ENCODE data around the gene ERCC8. TPM values are rescaled to one million over a fixed set of nuclear protein-coding genes. Genes with fewer than 3 reads are reported as not detected.

The ERCC8 gene
- total and polyA plus RNA-seq, 2 of the 8 experiments (the other 6 are each of a cell fraction or from before 2014, with no cell fraction given): 17.3 TPM

- no peak overlapping the region for H2BK20ac ChIP-seq (ENCODE audit: low read length)
Measured at GRCh38 chr5:60851626-60852025, 93.2 kb downstream of the ERCC8 start.

More at GRCh38 chr5:60851626-60852025, 93.2 kb downstream of the ERCC8 start:
- H3K27me3 ChIP-seq (replicated peaks in 1 of 4; ENCODE audit: control insufficient read depth in 3 of 4, extremely low read depth in 1 of 4, insufficient read depth in 3 of 4, low read length in 3 of 4): no peaks in the 10 kb centered on the region
- POLR2A ChIA-PET (ENCODE audit: partially characterized antibody): no interaction called here
- H3K4me1 ChIP-seq (replicated peaks in 1 of 4; ENCODE audit: control insufficient read depth in 3 of 4, insufficient read depth in 4 of 4, low read length in 3 of 4): peaks cover 0 to 5% (median 0%) of the 10 kb centered on the region in 4 experiments; a peak in 2 of 7 replicates
- no peak overlapping the region for H2AFZ ChIP-seq (ENCODE audit: low read length)
- H2BK12ac ChIP-seq (ENCODE audit: low read depth, low read length): no peak overlapping the region
- H4K8ac ChIP-seq (ENCODE audit: extremely low read depth, insufficient read depth, low read length): no peak overlapping the region
- H3K9me3 ChIP-seq (ENCODE audit: insufficient read depth in 2 of 2, low read depth in 1 of 2, low read length in 1 of 2): no peaks in the 10 kb centered on the region
- H4K91ac ChIP-seq (replicated peaks; ENCODE audit: insufficient read length, low read length): no peak overlapping the region
- H3K27ac ChIP-seq (ENCODE audit: low read depth, low read length): no peak overlapping the region
- H3K4ac ChIP-seq (replicated peaks; ENCODE audit: insufficient read length, low read depth, low read length): no peak overlapping the region
- TF ChIP-seq CTBP2 (IDR thresholded peaks at IDR 0.05; ENCODE audit: borderline replicate concordance, insufficient read depth, insufficient read length, low read length) (no peak), CEBPB (IDR thresholded peaks at IDR 0.05; ENCODE audit: low read depth, low read length) (no peak), KDM4A (IDR thresholded peaks at IDR 0.05; ENCODE audit: low read depth, low read length, severe bottlenecking) (no peak), NRF1 (IDR thresholded peaks at IDR 0.05; ENCODE audit: low read depth, low read length) (no peak), JUN (IDR thresholded peaks at IDR 0.05; ENCODE audit: low read depth, low read length) (no peak)
- H3K4me2 ChIP-seq (ENCODE audit: insufficient read depth in 1 of 2, low read depth in 2 of 2, low read length in 2 of 2): no peak overlapping the region
- no peak for DNase-seq (ENCODE audit: low read depth in 1 of 2, low spot score in 2 of 2)
- no peaks in the 10 kb centered on the region for H3K79me1 ChIP-seq (ENCODE audit: low read depth, low read length)
- CTCF ChIA-PET (ENCODE audit: partially characterized antibody): no interaction called here
- no peak overlapping the region for H2AK5ac ChIP-seq (ENCODE audit: low read depth, low read length)
- no peak overlapping the region for H3K23ac ChIP-seq (ENCODE audit: insufficient read length)
- no peak for FAIRE-seq
- H2BK120ac ChIP-seq (replicated peaks; ENCODE audit: low read depth, low read length): no peak overlapping the region
- no peak overlapping the region for H2BK15ac ChIP-seq (ENCODE audit: low read length)
- H3K36me3 ChIP-seq (ENCODE audit: control insufficient read depth in 2 of 4, insufficient read depth in 4 of 4, low read length in 3 of 4): no peaks in the 10 kb centered on the region
- no peak overlapping the region for H3K9ac ChIP-seq (replicated peaks in 1 of 4; ENCODE audit: extremely low read depth in 1 of 4, low read depth in 3 of 4, low read length in 3 of 4)
- H3K56ac ChIP-seq (replicated peaks; ENCODE audit: insufficient read length, low read depth, low read length): no peak overlapping the region
- no peak overlapping the region for H3K4me3 ChIP-seq (ENCODE audit: extremely low read depth in 1 of 4, insufficient read depth in 2 of 4, low read depth in 3 of 4, low read length in 4 of 4)
- no peaks in the 10 kb centered on the region for H3K79me2 ChIP-seq (ENCODE audit: control insufficient read depth in 1 of 2, insufficient read depth in 2 of 2, low read length in 2 of 2)
- no peak overlapping the region for H2BK5ac ChIP-seq (ENCODE audit: low read depth, low read length)
- H3K18ac ChIP-seq (ENCODE audit: extremely low read depth, low read length): no peak overlapping the region
- H4K5ac ChIP-seq (ENCODE audit: insufficient read length, low read depth, low read length): no peak overlapping the region
- no peak overlapping the region for H3K14ac ChIP-seq (ENCODE audit: insufficient read length)
- no peaks in the 10 kb centered on the region for H3K23me2 ChIP-seq (ENCODE audit: low read depth, low read length)
- H4K20me1 ChIP-seq (replicated peaks in 1 of 2; ENCODE audit: control insufficient read depth in 1 of 2, insufficient read depth in 2 of 2, low read length in 2 of 2): no peaks in the 10 kb centered on the region
